HepG2 (cell line): ENCODE data around the gene RPS25. TPM values are rescaled to one million over a fixed set of nuclear protein-coding genes. Genes with fewer than 3 reads are reported as not detected.

Source experiments
- ARNT ChIP-seq: fragments of 450-650 bp; IDR thresholded peaks from 2 replicates; pipeline ENCODE4 v1.6.1; 2017
- CEBPG ChIP-seq: IDR thresholded peaks from 2 replicates; pipeline ENCODE4 v1.6.1; 2016
- CREB1 ChIP-seq, 2 experiments: fragments of 450-650 bp in 1 of 2; IDR thresholded peaks; 2 replicates each; pipeline ENCODE4 v1.6.1; 2016 to 2017; ENCODE audit warnings: control low read depth in 1 of 2, mild to moderate bottlenecking in 1 of 2, missing compliant biosample characterization in 1 of 2, missing genetic modification characterization in 1 of 2
- DPF2 ChIP-seq: sonication (generic); formaldehyde crosslinking; IDR thresholded peaks from 2 replicates; pipeline ENCODE4 v1.4.0; 2020; ENCODE audit warnings: mild to moderate bottlenecking, low read depth, missing genetic modification reagents, borderline replicate concordance
- GABPA ChIP-seq, 2 experiments: IDR thresholded peaks; 2 replicates each; pipeline ENCODE4 v1.6.1; 2011 to 2016; ENCODE audit warnings: low read depth in 2 of 2, low read length in 1 of 2, missing biosample characterization in 1 of 2, missing genetic modification characterization in 1 of 2
- HNRNPL ChIP-seq: fragments of 200-400 bp; formaldehyde crosslinking; IDR thresholded peaks from 2 replicates; pipeline ENCODE4 v1.6.1; 2017; ENCODE audit warnings: mild to moderate bottlenecking, low read depth, low read length
- HNRNPUL1 ChIP-seq: fragments of 200-400 bp; formaldehyde crosslinking; IDR thresholded peaks from 2 replicates; pipeline ENCODE4 v1.6.1; 2017; ENCODE audit warnings: low read depth, mild to moderate bottlenecking, low read length, moderate library complexity
- KLF15 ChIP-seq: sonication (generic); formaldehyde crosslinking; IDR thresholded peaks from 2 replicates; pipeline ENCODE4 v1.8.1; 2023; ENCODE audit warnings: borderline replicate concordance, mild to moderate bottlenecking, inconsistent platforms, missing genetic modification reagents, mixed read lengths
- RCOR2 ChIP-seq: IDR thresholded peaks from 2 replicates; pipeline ENCODE4 v1.6.1; 2016; ENCODE audit warnings: missing biosample characterization, missing genetic modification reagents
- XRCC5 ChIP-seq: fragments of 200-400 bp; formaldehyde crosslinking; optimal IDR thresholded peaks from 2 replicates; pipeline ENCODE3; 2017; ENCODE audit warnings: mild to moderate bottlenecking, low read length
- YEATS2 ChIP-seq: sonication (generic); formaldehyde crosslinking; IDR thresholded peaks from 2 replicates; pipeline ENCODE4 v1.4.0; 2020; ENCODE audit warnings: missing genetic modification reagents, borderline replicate concordance
- ZBTB49 ChIP-seq: sonication (generic); formaldehyde crosslinking; IDR thresholded peaks from 2 replicates; pipeline ENCODE4 v1.4.0; 2020; ENCODE audit warnings: missing genetic modification reagents, borderline replicate concordance
- ZFX ChIP-seq: sonication (generic); formaldehyde crosslinking; IDR thresholded peaks from 2 replicates; pipeline ENCODE4 v1.4.0; 2020; ENCODE audit warnings: mild to moderate bottlenecking, low read depth, missing genetic modification reagents, moderate library complexity
- ZNF101 ChIP-seq: sonication (generic); formaldehyde crosslinking; IDR thresholded peaks from 2 replicates; pipeline ENCODE4 v1.4.0; 2020; ENCODE audit warnings: mild to moderate bottlenecking, low read depth, missing genetic modification reagents, borderline replicate concordance
- ZNF430 ChIP-seq: sonication (generic); formaldehyde crosslinking; IDR thresholded peaks from 2 replicates; pipeline ENCODE4 v1.9.0; 2021; ENCODE audit warnings: mild to moderate bottlenecking, missing genetic modification reagents
- ZNF614 ChIP-seq: IDR thresholded peaks from 2 replicates; pipeline ENCODE4 v1.6.1; 2018; ENCODE audit warnings: missing biosample characterization, missing genetic modification reagents, inconsistent platforms, borderline replicate concordance
- ZNF737 ChIP-seq: sonication (generic); formaldehyde crosslinking; IDR thresholded peaks from 2 replicates; pipeline ENCODE4 v1.5.0; 2020; ENCODE audit warnings: missing genetic modification reagents, mild to moderate bottlenecking, borderline replicate concordance
- polyA plus RNA-seq, 8 experiments: library from polyadenylated mRNA; depleted of rRNA in 3 of 8; stranded (reverse) in 7 of 8; unstranded in 1 of 8; fragments of >200 nt; fragmentation: Illumina TruSeq in 4 of 8; extraction: Trizol in 4 of 8; gene quantifications; 2 replicates each; pipeline versions ENCODE4 v1.2.1 to v1.2.3, GENCODE V29; 2011 to 2016; ENCODE audit warnings: low read depth in 4 of 8, missing spikeins in 1 of 8, mixed read lengths in 1 of 8; ENCODE audit not compliant: insufficient read depth in 1 of 8
- total RNA-seq, 5 experiments: library from RNA; depleted of rRNA; stranded (reverse); fragments of >200 nt; fragmentation: Illumina TruSeq; extraction: Trizol; gene quantifications; 2 replicates each; pipeline ENCODE4 v1.2.3, GENCODE V29; 2016; ENCODE audit warnings: low read depth in 1 of 5
- TF ChIP-seq, protein P1 (sequence below): sonication (generic); formaldehyde crosslinking; IDR thresholded peaks from 2 replicates; pipeline ENCODE4 v1.5.0; 2020; ENCODE audit warnings: mild to moderate bottlenecking, missing genetic modification reagents, borderline replicate concordance
- TF ChIP-seq, protein P2 (sequence below): sonication (generic); formaldehyde crosslinking; IDR thresholded peaks from 2 replicates; pipeline ENCODE4 v1.4.0; 2020; ENCODE audit warnings: missing genetic modification reagents, mild to moderate bottlenecking, borderline replicate concordance

The RPS25 gene
- total and polyA plus RNA-seq, 2 of the 13 experiments (the other 11 are each of a cell fraction or from before 2014, with no cell fraction given) = 839 to 1,415 TPM

- TF ChIP-seq, protein P1, sequence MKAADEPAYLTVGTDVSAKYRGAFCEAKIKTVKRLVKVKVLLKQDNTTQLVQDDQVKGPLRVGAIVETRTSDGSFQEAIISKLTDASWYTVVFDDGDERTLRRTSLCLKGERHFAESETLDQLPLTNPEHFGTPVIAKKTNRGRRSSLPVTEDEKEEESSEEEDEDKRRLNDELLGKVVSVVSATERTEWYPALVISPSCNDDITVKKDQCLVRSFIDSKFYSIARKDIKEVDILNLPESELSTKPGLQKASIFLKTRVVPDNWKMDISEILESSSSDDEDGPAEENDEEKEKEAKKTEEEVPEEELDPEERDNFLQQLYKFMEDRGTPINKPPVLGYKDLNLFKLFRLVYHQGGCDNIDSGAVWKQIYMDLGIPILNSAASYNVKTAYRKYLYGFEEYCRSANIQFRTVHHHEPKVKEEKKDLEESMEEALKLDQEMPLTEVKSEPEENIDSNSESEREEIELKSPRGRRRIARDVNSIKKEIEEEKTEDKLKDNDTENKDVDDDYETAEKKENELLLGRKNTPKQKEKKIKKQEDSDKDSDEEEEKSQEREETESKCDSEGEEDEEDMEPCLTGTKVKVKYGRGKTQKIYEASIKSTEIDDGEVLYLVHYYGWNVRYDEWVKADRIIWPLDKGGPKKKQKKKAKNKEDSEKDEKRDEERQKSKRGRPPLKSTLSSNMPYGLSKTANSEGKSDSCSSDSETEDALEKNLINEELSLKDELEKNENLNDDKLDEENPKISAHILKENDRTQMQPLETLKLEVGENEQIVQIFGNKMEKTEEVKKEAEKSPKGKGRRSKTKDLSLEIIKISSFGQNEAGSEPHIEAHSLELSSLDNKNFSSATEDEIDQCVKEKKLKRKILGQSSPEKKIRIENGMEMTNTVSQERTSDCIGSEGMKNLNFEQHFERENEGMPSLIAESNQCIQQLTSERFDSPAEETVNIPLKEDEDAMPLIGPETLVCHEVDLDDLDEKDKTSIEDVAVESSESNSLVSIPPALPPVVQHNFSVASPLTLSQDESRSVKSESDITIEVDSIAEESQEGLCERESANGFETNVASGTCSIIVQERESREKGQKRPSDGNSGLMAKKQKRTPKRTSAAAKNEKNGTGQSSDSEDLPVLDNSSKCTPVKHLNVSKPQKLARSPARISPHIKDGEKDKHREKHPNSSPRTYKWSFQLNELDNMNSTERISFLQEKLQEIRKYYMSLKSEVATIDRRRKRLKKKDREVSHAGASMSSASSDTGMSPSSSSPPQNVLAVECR (CRISPR knock-in tag) = peak; percentile 58; the same call in 1 of the 2 replicates
- no peak for TF ChIP-seq HNRNPUL1
- TF ChIP-seq, protein P2, sequence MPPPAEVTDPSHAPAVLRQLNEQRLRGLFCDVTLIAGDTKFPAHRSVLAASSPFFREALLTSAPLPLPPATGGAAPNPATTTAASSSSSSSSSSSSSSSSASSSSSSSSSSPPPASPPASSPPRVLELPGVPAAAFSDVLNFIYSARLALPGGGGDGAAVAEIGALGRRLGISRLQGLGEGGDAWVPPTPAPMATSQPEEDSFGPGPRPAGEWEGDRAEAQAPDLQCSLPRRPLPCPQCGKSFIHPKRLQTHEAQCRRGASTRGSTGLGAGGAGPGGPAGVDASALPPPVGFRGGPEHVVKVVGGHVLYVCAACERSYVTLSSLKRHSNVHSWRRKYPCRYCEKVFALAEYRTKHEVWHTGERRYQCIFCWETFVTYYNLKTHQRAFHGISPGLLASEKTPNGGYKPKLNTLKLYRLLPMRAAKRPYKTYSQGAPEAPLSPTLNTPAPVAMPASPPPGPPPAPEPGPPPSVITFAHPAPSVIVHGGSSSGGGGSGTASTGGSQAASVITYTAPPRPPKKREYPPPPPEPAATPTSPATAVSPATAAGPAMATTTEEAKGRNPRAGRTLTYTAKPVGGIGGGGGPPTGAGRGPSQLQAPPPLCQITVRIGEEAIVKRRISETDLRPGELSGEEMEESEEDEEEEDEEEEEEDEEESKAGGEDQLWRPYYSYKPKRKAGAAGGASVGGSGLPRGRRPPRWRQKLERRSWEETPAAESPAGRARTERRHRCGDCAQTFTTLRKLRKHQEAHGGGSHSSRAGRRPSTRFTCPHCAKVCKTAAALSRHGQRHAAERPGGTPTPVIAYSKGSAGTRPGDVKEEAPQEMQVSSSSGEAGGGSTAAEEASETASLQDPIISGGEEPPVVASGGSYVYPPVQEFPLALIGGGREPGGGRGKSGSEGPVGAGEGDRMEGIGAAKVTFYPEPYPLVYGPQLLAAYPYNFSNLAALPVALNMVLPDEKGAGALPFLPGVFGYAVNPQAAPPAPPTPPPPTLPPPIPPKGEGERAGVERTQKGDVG (CRISPR knock-in tag) = 0 out of 2 replicates have a peak, but pooled peaks have one; percentile 41
- no peak for TF ChIP-seq ZNF101
- no peak for TF ChIP-seq ARNT
- no peak for TF ChIP-seq KLF15 (CRISPR knock-in tag)
- no peak for TF ChIP-seq ZNF737
- no peak; the same call in 1 of the 2 replicates for TF ChIP-seq ZFX (CRISPR knock-in tag)
- no peak for TF ChIP-seq RCOR2 (CRISPR knock-in tag)
- no peak for TF ChIP-seq ZBTB49
- TF ChIP-seq ZNF614 = 0 out of 2 replicates have a peak, but pooled peaks have one; percentile 10
- 0 out of 2 replicates have a peak, but pooled peaks have one; percentile 47 for TF ChIP-seq HNRNPL
- no peak for TF ChIP-seq ZNF430
- TF ChIP-seq DPF2 (CRISPR knock-in tag) = 0 out of 2 replicates have a peak, but pooled peaks have one; percentile 23
- TF ChIP-seq GABPA (IDR thresholded peaks at IDR 0.05; ENCODE audit: low read depth, low read length) = no peak
- peak; percentile 34; the same call in 1 of the 2 replicates for TF ChIP-seq GABPA (CRISPR knock-in tag; IDR thresholded peaks at IDR 0.05; ENCODE audit: low read depth)
- no peak for TF ChIP-seq YEATS2 (CRISPR knock-in tag)
- peak; percentile 14 for TF ChIP-seq XRCC5
- no peak for TF ChIP-seq CEBPG (CRISPR knock-in tag)
- no peak for TF ChIP-seq CREB1 (IDR thresholded peaks at IDR 0.05)
- TF ChIP-seq CREB1 (CRISPR knock-in tag; IDR thresholded peaks at IDR 0.05) = no peak
These were observed 6.4 kb upstream of the RPS25 start (continued) for GRCh38 chr11:119024430-119025098.
